SH-SY5Y (cell line): ENCODE data around the gene GABRA5.

Experiments
- GATA2 ChIP-seq: IDR thresholded peaks from 2 replicates; pipeline ENCODE4 v1.6.1; 2011; ENCODE audit warnings: mild to moderate bottlenecking, low read depth, low read length
- GATA3 ChIP-seq: IDR thresholded peaks from 2 replicates; pipeline ENCODE4 v1.6.1; 2011; ENCODE audit warnings: low read depth, mild to moderate bottlenecking, low read length, moderate library complexity

GRCh38 chr15:26934848-26935247 lies 68.0 kb downstream of the GABRA5 start:
- TF ChIP-seq GATA2 = no peak
- TF ChIP-seq GATA3 = no peak
